ENCODE measurements around the gene KCNMA1.

GRCh38 chr10:77374189-77374656 lies 263.4 kb downstream of the KCNMA1 start:
- TF ChIP-seq, protein P1, sequence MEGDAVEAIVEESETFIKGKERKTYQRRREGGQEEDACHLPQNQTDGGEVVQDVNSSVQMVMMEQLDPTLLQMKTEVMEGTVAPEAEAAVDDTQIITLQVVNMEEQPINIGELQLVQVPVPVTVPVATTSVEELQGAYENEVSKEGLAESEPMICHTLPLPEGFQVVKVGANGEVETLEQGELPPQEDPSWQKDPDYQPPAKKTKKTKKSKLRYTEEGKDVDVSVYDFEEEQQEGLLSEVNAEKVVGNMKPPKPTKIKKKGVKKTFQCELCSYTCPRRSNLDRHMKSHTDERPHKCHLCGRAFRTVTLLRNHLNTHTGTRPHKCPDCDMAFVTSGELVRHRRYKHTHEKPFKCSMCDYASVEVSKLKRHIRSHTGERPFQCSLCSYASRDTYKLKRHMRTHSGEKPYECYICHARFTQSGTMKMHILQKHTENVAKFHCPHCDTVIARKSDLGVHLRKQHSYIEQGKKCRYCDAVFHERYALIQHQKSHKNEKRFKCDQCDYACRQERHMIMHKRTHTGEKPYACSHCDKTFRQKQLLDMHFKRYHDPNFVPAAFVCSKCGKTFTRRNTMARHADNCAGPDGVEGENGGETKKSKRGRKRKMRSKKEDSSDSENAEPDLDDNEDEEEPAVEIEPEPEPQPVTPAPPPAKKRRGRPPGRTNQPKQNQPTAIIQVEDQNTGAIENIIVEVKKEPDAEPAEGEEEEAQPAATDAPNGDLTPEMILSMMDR (IDR thresholded peaks at IDR 0.05) = no peak
- TF ChIP-seq POLR2AphosphoS5 (IDR thresholded peaks at IDR 0.05) (peak; percentile 84 to 91 (median 87)), POLR2A (IDR thresholded peaks at IDR 0.05) (no peak)
